OCI-LY3 (cell line): ENCODE data around the gene CLEC2L.

ENCODE experiments used
- H2AFZ ChIP-seq: fragments of 200-600, 300-600 bp; shearing (Covaris generic); 2 replicates; pipeline ENCODE4 v1.6.0; 2014; ENCODE audit warnings: antibody characterized with exemption, low read depth, low read length
- H3K27ac ChIP-seq: fragments of 200-600, 300-600 bp; sonication (generic); 2 replicates; pipeline ENCODE4 v1.5.1; 2014; ENCODE audit warnings: mild to moderate bottlenecking, low read length, moderate library complexity, mixed read lengths
- H3K27me3 ChIP-seq: fragments of 200-600, 300-600 bp; sonication (generic); 2 replicates; pipeline ENCODE4 v1.6.1; 2014; ENCODE audit warnings: low read depth, low read length, mixed read lengths
- H3K36me3 ChIP-seq: fragments of 200-600, 300-600 bp; sonication (generic); replicated peaks from 2 replicates; pipeline ENCODE3; 2014; ENCODE audit warnings: low read depth, low read length, mixed read lengths
- H3K4me1 ChIP-seq: fragments of 300-600, 200-600 bp; sonication (generic); 2 replicates; pipeline ENCODE4 v1.6.1; 2014; ENCODE audit warnings: low read length, mixed read lengths
- H3K4me2 ChIP-seq: fragments of 200-600, 300-600 bp; sonication (generic); 2 replicates; pipeline ENCODE4 v1.6.1; 2014; ENCODE audit warnings: low read length, mixed read lengths
- H3K4me3 ChIP-seq: fragments of 300-600, 200-600 bp; sonication (generic); 2 replicates; pipeline ENCODE4 v1.5.1; 2014; ENCODE audit warnings: antibody characterized with exemption, mild to moderate bottlenecking, low read length, moderate library complexity
- H3K79me2 ChIP-seq: fragments of 300-600, 200-600 bp; shearing (Covaris generic); 2 replicates; pipeline ENCODE4 v1.6.1; 2014; ENCODE audit warnings: mild to moderate bottlenecking, low read length, mixed read lengths
- H3K9ac ChIP-seq: fragments of 300-600, 200-600 bp; shearing (Covaris generic); 2 replicates; pipeline ENCODE4 v1.6.0; 2014; ENCODE audit warnings: mild to moderate bottlenecking, low read length, moderate library complexity
- H3K9me3 ChIP-seq: fragments of 200-600, 300-600 bp; shearing (Covaris generic); 2 replicates; pipeline ENCODE4 v1.6.1; 2014; ENCODE audit warnings: low read length, mixed read lengths; ENCODE audit not compliant: insufficient read depth
- H4K20me1 ChIP-seq: fragments of 200-600, 300-600 bp; sonication (generic); 2 replicates; pipeline ENCODE4 v1.6.1; 2016; ENCODE audit warnings: low read length, mixed read lengths; ENCODE audit not compliant: insufficient read depth
- CTCF ChIP-seq: fragments of 200-600, 300-600 bp; sonication (generic); IDR thresholded peaks from 2 replicates; pipeline ENCODE4 v1.5.1; 2014; ENCODE audit warnings: antibody characterized with exemption, low read length, low read depth
- EZH2phosphoT487 ChIP-seq: fragments of 200-600 bp; shearing (Covaris generic); IDR thresholded peaks from 2 replicates; pipeline ENCODE4 v1.6.1; 2018; ENCODE audit warnings: antibody characterized with exemption, mixed run types, low read depth

The CLEC2L gene

GRCh38 chr7:139582130-139582650, 58.7 kb downstream of the CLEC2L start:
- TF ChIP-seq EZH2phosphoT487 (no peak), CTCF (no peak)
- Histone ChIP-seq H3K79me2 (no peaks in the 10 kb centered on the region), H3K4me3 (no peak overlapping the region), H3K4me1 (no peaks in the 10 kb centered on the region), H2AFZ (no peak overlapping the region), H3K27ac (no peak overlapping the region), H3K36me3 (no peaks in the 10 kb centered on the region), H3K27me3 (no peaks in the 10 kb centered on the region), H4K20me1 (no peaks in the 10 kb centered on the region), H3K9me3 (no peaks in the 10 kb centered on the region), H3K9ac (no peak overlapping the region), H3K4me2 (no peak overlapping the region)

- H3K9ac ChIP-seq: no peak overlapping the region
- no peaks in the 10 kb centered on the region for H3K36me3 ChIP-seq
- TF ChIP-seq CTCF (no peak), EZH2phosphoT487 (no peak)
- no peak overlapping the region for H2AFZ ChIP-seq
- no peak overlapping the region for H3K4me3 ChIP-seq
- no peak overlapping the region for H3K27ac ChIP-seq
- no peaks in the 10 kb centered on the region for H3K27me3 ChIP-seq
- H3K9me3 ChIP-seq: no peaks in the 10 kb centered on the region
- H4K20me1 ChIP-seq: no peaks in the 10 kb centered on the region
- no peak overlapping the region for H3K4me2 ChIP-seq
- no peaks in the 10 kb centered on the region for H3K4me1 ChIP-seq
- H3K79me2 ChIP-seq: no peaks in the 10 kb centered on the region
These were observed 59.2 kb downstream of the CLEC2L start for GRCh38 chr7:139582671-139583155.

GRCh38 chr7:139583826-139584553, 60.5 kb downstream of the CLEC2L start:
- no peaks in the 10 kb centered on the region for H3K4me1 ChIP-seq
- no peak overlapping the region for H2AFZ ChIP-seq
- no peak for TF ChIP-seq CTCF
- no peak for TF ChIP-seq EZH2phosphoT487
- no peaks in the 10 kb centered on the region for H3K79me2 ChIP-seq
- no peaks in the 10 kb centered on the region for H4K20me1 ChIP-seq
- no peaks in the 10 kb centered on the region for H3K9me3 ChIP-seq
- H3K4me2 ChIP-seq: no peak overlapping the region
- H3K27me3 ChIP-seq: peaks cover 3% of the 10 kb centered on the region; the same call in 1 of the 2 replicates
- H3K4me3 ChIP-seq: no peak overlapping the region
- no peak overlapping the region for H3K9ac ChIP-seq
- H3K36me3 ChIP-seq: no peaks in the 10 kb centered on the region
- H3K27ac ChIP-seq: no peak overlapping the region

GRCh38 chr7:139585042-139585441, 61.6 kb downstream of the CLEC2L start:
- TF ChIP-seq EZH2phosphoT487 (no peak), CTCF (no peak)
- Histone ChIP-seq H3K79me2 (no peaks in the 10 kb centered on the region), H4K20me1 (no peaks in the 10 kb centered on the region), H3K4me1 (peaks cover 4% of the 10 kb centered on the region; the same call in 1 of the 2 replicates), H3K27ac (no peak overlapping the region), H3K9me3 (no peaks in the 10 kb centered on the region), H2AFZ (no peak overlapping the region), H3K4me3 (no peak overlapping the region), H3K4me2 (no peak overlapping the region), H3K36me3 (no peaks in the 10 kb centered on the region), H3K27me3 (peaks cover 14% of the 10 kb centered on the region), H3K9ac (no peak overlapping the region)
